ENCODE data around the gene SPATA3.

DNA sequence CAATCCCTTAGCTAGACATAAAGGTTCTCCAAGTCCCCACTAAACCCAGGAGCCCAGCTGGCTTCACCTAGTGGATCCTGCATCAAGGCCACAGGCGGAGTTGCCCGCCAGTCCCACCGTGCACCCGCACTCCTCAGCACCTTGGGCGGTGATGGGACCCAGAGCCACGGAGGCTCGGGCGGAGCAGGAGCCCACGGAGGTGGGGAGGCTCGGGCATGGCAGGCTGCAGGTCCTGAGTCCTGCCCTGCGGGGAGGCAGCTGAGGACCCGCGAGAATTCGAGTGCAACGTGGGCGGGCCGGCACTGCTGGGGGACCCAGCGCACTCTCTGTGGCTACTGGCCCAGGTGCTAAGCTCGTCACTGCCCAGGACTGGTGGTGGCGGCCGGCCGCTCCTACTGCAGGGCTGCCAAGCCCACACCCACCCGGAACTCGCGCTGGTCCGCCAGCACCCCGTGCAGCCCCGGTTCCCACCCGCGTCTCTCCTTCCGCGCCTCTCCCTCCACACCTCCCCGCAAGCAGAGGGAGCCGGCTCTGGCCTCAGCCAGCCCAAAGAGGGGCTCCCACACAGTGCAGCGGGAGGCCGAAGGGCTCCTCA is 31.7 kb upstream of the SPATA3 start:
- TF ChIP-seq LEF1 (IDR thresholded peaks at IDR 0.05; ENCODE audit: borderline replicate concordance): no peak
- no peak for TF ChIP-seq SP1 (IDR thresholded peaks at IDR 0.05)
- no peak for TF ChIP-seq ZNF384 (IDR thresholded peaks at IDR 0.05)
- TF ChIP-seq SUZ12 (IDR thresholded peaks at IDR 0.05): no peak

Measured in HEK293T (cell line).